ENCODE measurements around the gene HSPA4.
"Not testable (repeated sequence)": the region's sequence is repeated elsewhere in the genome, so short reads cannot be mapped to it uniquely, and the experiment has no call there.

Gene HSPA4

GRCh38 chr5:133128066-133128465 is 76.3 kb downstream of the HSPA4 start:
- DNase-seq, result no peak

GRCh38 chr5:133129289-133129688 is 77.5 kb downstream of the HSPA4 start:
- DNase-seq, result no peak

GRCh38 chr5:133129950-133130349 is 78.1 kb downstream of the HSPA4 start:
- no peak for DNase-seq

- no peak for DNase-seq
Observed at GRCh38 chr5:133130387-133131118, 78.7 kb downstream of the HSPA4 start.

GRCh38 chr5:133132717-133133116 is 80.9 kb downstream of the HSPA4 start:
- no peak for DNase-seq

DNA sequence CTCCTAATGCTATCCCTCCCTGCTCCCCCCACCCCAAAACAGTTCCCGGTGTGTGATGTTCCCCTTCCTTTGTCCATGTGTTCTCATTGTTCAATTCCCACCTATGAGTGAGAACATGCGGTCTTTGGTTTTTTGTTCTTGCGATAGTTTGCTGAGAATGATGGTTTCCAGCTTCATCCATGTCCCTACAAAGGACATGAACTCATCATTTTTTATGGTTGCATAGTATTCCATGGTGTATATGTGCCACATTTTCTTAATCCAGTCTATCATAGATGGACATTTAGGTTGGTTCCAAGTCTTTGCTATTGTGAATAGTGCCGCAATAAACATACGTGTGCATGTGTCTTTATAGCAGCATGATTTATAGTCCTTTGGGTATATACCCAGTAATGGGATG is 81.4 kb downstream of the HSPA4 start:
- DNase-seq, result not testable (repeated sequence)

DNA sequence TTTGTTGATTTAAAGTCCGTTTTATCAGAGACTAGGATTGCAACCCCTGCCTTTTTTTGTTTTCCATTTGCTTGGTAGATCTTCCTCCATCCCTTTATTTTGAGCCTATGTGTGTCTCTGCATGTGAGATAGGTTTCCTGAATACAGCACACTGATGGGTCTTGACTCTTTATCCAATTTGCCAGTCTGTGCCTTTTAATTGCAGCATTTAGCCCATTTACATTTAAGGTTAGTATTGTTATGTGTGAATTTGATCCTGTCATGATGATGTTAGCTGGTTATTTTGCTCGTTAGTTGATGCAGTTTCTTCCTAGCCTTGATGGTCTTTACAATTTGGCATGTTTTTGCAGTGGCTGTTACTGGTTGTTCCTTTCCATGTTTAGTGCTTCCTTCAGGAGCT is 85.1 kb downstream of the HSPA4 start:
- DNase-seq, result not testable (repeated sequence)

DNA sequence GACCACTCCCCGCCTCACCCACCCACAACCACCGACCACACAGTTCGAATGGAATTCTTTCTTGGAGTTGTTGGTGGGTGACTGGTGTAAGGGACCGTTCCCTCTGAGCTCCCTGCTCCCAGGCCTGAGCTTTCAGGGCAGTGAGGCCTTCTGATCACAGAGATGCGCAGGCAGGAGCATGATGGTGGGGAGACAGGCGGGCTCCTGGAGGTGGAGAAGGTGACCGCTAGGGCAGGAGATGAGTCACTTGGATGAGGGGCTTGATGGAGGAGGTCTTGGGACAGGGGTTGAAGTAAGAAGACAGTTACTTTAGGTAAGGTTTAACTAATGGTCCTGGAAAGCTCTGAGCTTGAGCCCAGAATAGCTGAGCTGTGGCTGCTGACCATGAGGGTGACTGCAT is 88.5 kb downstream of the HSPA4 start:
- DNase-seq, result no peak

DNA sequence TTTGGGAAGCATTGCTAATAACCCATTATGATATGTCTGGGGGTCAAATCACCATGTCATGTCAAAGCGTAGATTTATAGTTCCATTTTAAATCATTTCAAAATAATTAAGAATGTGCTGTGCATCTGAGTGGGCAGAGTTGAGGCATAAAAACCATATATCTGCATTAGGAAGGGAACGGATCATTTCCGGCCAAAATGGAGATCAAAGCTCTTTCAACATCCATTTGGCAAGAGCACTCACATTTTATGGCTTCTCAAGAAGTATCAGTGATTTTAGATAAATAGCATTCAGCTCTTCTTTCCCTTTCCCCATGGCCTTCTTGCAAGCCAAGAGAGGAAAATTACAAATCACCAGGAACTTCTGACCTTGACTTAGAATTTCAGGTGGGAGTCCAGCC is 89.9 kb downstream of the HSPA4 start:
- no peak for DNase-seq

GRCh38 chr5:133142782-133143181 is 91.0 kb downstream of the HSPA4 start:
- DNase-seq, result no peak

DNA sequence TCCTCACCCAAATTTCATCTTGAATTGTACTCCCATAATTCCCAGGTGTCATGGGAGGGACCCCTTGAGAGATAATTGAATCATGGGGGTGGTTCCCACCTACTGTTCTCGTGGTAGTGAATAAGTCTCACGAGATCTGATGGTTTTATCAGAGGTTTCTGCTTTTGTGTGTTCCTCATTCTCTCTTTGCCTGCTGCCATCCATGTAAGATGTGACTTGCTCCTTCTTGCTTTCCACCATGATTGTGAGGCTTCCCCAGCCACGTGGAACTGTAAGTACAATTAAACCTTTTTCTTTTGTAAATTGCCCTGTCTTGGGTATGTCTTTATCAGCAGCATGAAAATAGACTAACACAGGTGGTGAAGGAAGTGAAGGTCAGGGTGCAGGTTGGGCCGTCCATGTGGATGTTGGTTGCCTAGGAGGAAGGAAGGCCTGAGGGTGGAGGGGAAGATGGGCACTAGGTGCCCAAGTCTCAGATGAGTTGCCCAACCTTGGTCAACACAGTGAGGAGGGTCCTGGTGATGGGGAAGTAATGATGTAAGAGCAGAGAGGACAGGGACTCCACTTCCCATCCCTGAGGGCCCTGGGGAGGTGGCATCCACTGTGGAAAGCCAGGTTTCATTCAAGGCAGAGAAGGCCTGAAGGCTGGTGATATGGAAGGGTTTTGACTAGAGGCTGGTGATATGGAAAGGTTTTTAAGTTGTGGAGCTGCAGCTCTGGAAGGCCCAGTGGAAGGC is 92.6 kb downstream of the HSPA4 start:
- DNase-seq, result no peak

GRCh38 chr5:133145436-133146170 is 93.8 kb downstream of the HSPA4 start:
- DNase-seq, result no peak

DNA sequence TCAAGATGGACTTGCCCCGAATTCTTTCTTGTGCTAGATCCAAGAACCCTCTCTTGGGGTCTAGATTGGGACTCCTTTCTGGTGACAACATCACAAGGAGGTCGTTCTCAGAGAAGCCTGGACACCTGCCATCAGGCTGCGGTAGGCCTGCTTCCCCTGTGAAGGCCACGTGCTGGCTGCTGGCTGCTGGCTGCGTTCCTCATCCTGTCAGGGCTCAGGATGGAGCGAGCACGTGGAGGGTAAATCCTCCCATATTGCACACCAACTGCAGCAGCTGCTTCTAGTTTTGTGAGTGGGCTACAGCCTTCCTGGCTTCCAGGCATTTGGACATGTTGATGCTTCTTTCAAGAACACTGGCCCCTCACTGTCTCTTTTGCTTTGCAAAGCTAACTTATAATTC is 95.6 kb downstream of the HSPA4 start:
- no peak for DNase-seq

GRCh38 chr5:133147815-133148567 is 96.2 kb downstream of the HSPA4 start:
- DNase-seq, result no peak

DNA sequence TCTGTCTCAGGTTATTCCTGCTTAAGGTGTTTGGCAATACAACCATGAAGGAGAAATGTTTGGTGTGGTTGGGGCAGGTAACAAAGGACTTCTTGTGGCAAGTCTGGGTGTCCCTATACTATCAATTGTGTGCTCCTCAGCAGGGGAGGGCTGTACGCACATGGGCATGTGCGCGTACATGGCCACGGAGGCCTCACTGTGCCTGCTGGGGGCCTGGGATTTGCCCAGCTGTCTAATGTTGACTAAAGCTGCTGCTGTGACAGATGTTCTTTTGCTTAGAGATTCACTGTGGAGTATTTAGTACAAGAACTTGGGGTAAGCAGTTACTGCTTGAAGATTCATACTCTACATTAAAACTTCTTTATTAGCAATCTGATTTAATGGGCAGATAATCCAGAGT is 97.5 kb downstream of the HSPA4 start:
- no peak for DNase-seq

DNA sequence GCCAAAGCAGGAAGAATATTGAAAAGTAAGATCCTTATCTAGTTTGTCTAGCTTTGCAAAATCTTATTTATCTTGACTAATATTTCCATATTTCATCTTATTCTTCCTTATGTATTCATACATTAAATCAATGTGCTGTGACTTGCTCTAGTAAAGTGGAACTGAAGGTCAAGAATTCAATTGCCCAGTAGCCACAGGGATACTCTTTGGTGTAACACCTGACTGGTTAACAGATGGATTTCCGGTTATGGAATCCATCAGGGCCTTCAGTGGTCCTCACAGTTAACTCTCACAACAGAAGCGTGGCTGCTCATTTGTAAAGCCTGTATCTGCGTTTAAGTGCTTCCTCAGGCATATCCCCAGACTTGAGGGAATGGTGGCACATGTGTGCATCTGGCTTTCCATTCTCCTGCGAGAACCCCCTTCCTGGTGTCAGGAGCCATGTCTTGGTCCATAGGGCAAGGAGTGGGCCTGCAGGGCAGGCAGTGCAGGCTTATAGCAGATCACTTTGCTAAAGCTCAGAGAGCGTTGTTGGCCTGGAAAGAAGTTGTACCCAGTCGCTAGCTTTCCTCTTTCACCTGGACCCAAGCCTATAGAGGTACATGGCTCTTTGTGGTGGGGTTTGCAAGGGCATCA is 99.2 kb downstream of the HSPA4 start:
- no peak for DNase-seq

GRCh38 chr5:133154274-133155075 is 102.7 kb downstream of the HSPA4 start:
- DNase-seq, result no peak

GRCh38 chr5:133155326-133155969 is 103.6 kb downstream of the HSPA4 start:
- no peak for DNase-seq
